ENCODE measurements around the gene FHIP1A. TPM values are rescaled to one million over a fixed set of nuclear protein-coding genes. Genes with fewer than 3 reads are reported as not detected.

FHIP1A gene
- total RNA-seq, 1 experiment from 2014 or later, result 24.9 TPM

DNA sequence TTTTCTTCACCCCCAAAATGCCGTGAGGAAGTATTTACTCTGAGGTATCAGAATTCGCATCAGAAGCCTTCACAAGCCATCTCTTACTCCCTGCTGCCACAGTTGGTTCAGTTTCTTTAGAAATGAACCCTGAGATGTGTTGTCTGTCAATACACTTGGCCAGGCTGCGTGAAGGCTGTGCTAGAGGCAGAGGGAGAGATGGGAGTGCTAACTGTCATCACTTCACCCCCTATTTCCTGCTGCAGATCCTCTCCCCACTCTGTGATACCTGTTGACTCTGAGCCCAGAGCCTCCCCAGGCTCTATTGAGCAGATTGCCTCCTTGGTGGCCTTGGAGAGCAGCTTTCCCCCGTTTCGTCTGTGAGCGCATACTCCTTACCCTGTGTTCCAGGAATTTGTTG lies 34.8 kb downstream of the FHIP1A start:
- WGBS (ENCODE audit: extremely low coverage, insufficient read length, low lambda C conversion rate), result no CpG with 5 or more reads among the region's 6 CpGs
- Histone ChIP-seq H3K4me2 (ENCODE audit: insufficient read depth, insufficient read length, low read length) (no peak overlapping the region), H4K20me1 (ENCODE audit: control insufficient read depth, insufficient read depth, insufficient read length) (no peaks in the 10 kb centered on the region), H3K4ac (ENCODE audit: low read depth, low read length) (no peak overlapping the region), H3K79me1 (ENCODE audit: insufficient read depth, low read depth, low read length, poor library complexity, severe bottlenecking) (no peaks in the 10 kb centered on the region), H3K56ac (ENCODE audit: insufficient read length, low read depth, low read length) (no peak overlapping the region), H4K8ac (replicated peaks; ENCODE audit: insufficient read length, low read depth, low read length) (no peak overlapping the region), H3K27ac (ENCODE audit: insufficient read length, low read depth, low read length) (no peak overlapping the region), H3K79me2 (ENCODE audit: insufficient read depth, low read length) (peaks cover 2% of the 10 kb centered on the region; the same call in 1 of the 2 replicates), H3K23me2 (ENCODE audit: insufficient read length, low read depth, low read length, poor library complexity, severe bottlenecking) (no peaks in the 10 kb centered on the region), H3K14ac (ENCODE audit: insufficient read depth, low read length) (no peak overlapping the region), H2BK15ac (ENCODE audit: low read depth, low read length) (no peak overlapping the region), H3K4me1 (ENCODE audit: insufficient read depth, low read length) (peaks cover 9% of the 10 kb centered on the region; the same call in 1 of the 2 replicates), H4K91ac (ENCODE audit: insufficient read length, low read depth, low read length) (no peak overlapping the region), H3T11ph (ENCODE audit: low read length) (no peak overlapping the region), H2AK5ac (ENCODE audit: insufficient read length, low read length) (no peak overlapping the region), H2BK20ac (ENCODE audit: low read depth, low read length, poor library complexity, severe bottlenecking) (no peak overlapping the region), H3K27me3 (ENCODE audit: insufficient read depth, low read length) (no peaks in the 10 kb centered on the region), H2BK5ac (ENCODE audit: insufficient read length, low read length) (no peak overlapping the region), H3K23ac (ENCODE audit: insufficient read length, low read depth, low read length) (no peak overlapping the region), H3K9me3 (ENCODE audit: control insufficient read depth, low read depth, low read length) (no peaks in the 10 kb centered on the region), H3K18ac (ENCODE audit: insufficient read length, low read depth, low read length) (no peak overlapping the region), H3K9ac (ENCODE audit: extremely low read depth, insufficient read length, low read length) (no peak overlapping the region), H2BK120ac (ENCODE audit: low read depth, low read length, poor library complexity, severe bottlenecking) (no peak overlapping the region), H2AFZ (ENCODE audit: low read length) (no peak overlapping the region), H2BK12ac (ENCODE audit: insufficient read length, low read depth, low read length) (no peak overlapping the region), H4K5ac (ENCODE audit: insufficient read length, low read depth, low read length) (no peak overlapping the region)
- peaks cover 17 to 36% of the 10 kb centered on the region in 2 experiments for H3K4me1 Mint-ChIP-seq
- peak overlapping the region in 2 of 3 experiments; percentile 15 to 58; a peak in 4 of 7 replicates for H3K27ac Mint-ChIP-seq
- H3K36me3 Mint-ChIP-seq (ENCODE audit: insufficient read depth in 1 of 3, low read depth in 3 of 3), result no peaks in the 10 kb centered on the region
- H3K9me3 Mint-ChIP-seq, result no peaks in the 10 kb centered on the region
- no peak for DNase-seq
- H3K4me3 Mint-ChIP-seq, result no peak overlapping the region
- no peaks in the 10 kb centered on the region for H3K27me3 Mint-ChIP-seq (ENCODE audit: low read depth)
- TF ChIP-seq, protein P1, sequence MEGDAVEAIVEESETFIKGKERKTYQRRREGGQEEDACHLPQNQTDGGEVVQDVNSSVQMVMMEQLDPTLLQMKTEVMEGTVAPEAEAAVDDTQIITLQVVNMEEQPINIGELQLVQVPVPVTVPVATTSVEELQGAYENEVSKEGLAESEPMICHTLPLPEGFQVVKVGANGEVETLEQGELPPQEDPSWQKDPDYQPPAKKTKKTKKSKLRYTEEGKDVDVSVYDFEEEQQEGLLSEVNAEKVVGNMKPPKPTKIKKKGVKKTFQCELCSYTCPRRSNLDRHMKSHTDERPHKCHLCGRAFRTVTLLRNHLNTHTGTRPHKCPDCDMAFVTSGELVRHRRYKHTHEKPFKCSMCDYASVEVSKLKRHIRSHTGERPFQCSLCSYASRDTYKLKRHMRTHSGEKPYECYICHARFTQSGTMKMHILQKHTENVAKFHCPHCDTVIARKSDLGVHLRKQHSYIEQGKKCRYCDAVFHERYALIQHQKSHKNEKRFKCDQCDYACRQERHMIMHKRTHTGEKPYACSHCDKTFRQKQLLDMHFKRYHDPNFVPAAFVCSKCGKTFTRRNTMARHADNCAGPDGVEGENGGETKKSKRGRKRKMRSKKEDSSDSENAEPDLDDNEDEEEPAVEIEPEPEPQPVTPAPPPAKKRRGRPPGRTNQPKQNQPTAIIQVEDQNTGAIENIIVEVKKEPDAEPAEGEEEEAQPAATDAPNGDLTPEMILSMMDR (conservative IDR thresholded peaks at IDR 0.05), result no peak

Data from H9 (cell line).